GM12892 (cell line): ENCODE results near the gene MAX.

Source experiments
- POLR2A ChIP-seq: IDR thresholded peaks from 2 replicates; pipeline ENCODE4 v1.6.1; 2011; ENCODE audit warnings: low read depth, low read length, control low read depth
- POLR2AphosphoS5 ChIP-seq: IDR thresholded peaks from 2 replicates; pipeline ENCODE4 v1.6.1; 2011; ENCODE audit warnings: low read depth, low read length, control low read depth
- TAF1 ChIP-seq: IDR thresholded peaks from 2 replicates; pipeline ENCODE4 v1.6.1; 2011; ENCODE audit warnings: low read depth, mild to moderate bottlenecking, control low read depth, low read length, borderline replicate concordance

DNA sequence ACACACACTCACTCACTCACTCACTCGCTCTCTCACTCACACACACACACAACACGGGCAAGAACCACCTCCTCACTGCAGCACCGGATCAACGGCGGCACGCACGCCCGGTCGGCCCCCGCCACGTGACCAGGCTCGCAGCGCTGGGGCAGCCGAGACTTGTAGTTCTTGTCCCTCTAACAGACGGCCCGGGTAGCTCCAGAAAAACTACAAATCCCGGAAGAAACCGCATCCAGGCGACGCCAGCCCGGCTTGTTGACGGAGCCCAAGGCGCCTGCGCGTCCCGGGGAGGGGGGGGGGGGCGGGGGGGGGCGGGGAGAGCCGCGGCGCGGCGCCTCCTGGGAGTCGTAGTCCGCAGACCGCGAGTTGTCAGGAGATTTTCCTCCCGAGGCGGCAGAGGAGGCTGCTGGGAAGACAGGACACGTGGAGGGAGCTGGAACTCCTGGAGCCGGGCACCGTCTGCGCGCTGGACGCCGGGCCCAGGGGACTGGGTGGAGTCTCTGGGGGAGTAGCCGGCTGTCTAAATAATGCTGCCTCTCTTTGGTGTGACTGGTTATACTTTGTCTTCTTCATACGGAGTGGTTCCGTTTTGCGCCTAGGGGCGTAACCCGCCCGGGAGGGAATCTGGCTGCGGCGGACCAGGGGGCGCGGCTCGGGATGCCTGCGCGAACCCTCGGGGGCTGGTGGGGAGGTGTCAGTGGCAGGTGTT is at the start of gene MAX:
- peak; percentile 86 for TF ChIP-seq POLR2A
- TF ChIP-seq POLR2AphosphoS5 = peak; percentile 90
- peak; percentile 79 for TF ChIP-seq TAF1
